Transverse colon (tissue), 4 donors: ENCODE measurements around the gene FRS3. TPM values are rescaled to one million over a fixed set of nuclear protein-coding genes. Genes with fewer than 3 reads are reported as not detected.

Experiments used
- DNase-seq: peaks from one replicate; pipeline ENCODE4 v3.0.0-alpha.2; 2019
- H3K27ac ChIP-seq, 4 donors: fragments of 200-600 bp; sonication (generic); 2 replicates each; pipeline ENCODE4 v1.5.1; 2016 to 2018; ENCODE audit warnings: inconsistent platforms in 4 of 4
- H3K27me3 ChIP-seq: fragments of 200-600 bp; sonication (generic); 2 replicates; pipeline ENCODE4 v1.5.1; 2017; ENCODE audit warnings: inconsistent platforms
- H3K36me3 ChIP-seq, 4 donors: fragments of 200-600 bp; sonication (generic); 2 replicates each; pipeline ENCODE4 v1.5.1; 2017 to 2019; ENCODE audit warnings: inconsistent platforms in 4 of 4
- H3K4me1 ChIP-seq, 4 donors: fragments of 200-600 bp; sonication (generic); 2 replicates each; pipeline ENCODE4 v1.5.1; 2017 to 2020; ENCODE audit warnings: inconsistent platforms in 4 of 4
- H3K4me3 ChIP-seq, 4 donors: fragments of 200-600 bp; sonication (generic); 1 replicate in 1 of 4; 2 replicates in 3 of 4; pipeline versions ENCODE4 v1.5.1 to v1.6.1; 2017 to 2019; ENCODE audit warnings: inconsistent platforms in 4 of 4
- H3K9me3 ChIP-seq, 2 donors: fragments of 200-600 bp; sonication (generic); 2 replicates each; pipeline ENCODE4 v1.5.1; 2017 to 2019; ENCODE audit warnings: inconsistent platforms in 2 of 2
- CTCF ChIP-seq, 5 experiments: fragments of 200-600 bp in 3 of 5; fragments of 450-650 bp in 2 of 5; sonication (generic) in 3 of 5; IDR thresholded peaks; 1 replicate in 2 of 5; 2 replicates in 3 of 5; pipeline ENCODE4 v1.5.1; 2016 to 2017; ENCODE audit warnings: antibody characterized with exemption in 5 of 5, inconsistent platforms in 3 of 5, mild to moderate bottlenecking in 2 of 5, moderate library complexity in 1 of 5
- EP300 ChIP-seq: sonication (generic); formaldehyde crosslinking; IDR thresholded peaks from one replicate; pipeline ENCODE4 v1.6.1; 2017; ENCODE audit warnings: antibody characterized with exemption, low read depth
- POLR2A ChIP-seq: fragments of 450-650 bp; IDR thresholded peaks from one replicate; pipeline ENCODE4 v1.6.1; 2016; ENCODE audit warnings: antibody characterized with exemption, mild to moderate bottlenecking, moderate library complexity
- POLR2AphosphoS5 ChIP-seq, 3 donors: sonication (generic); formaldehyde crosslinking; IDR thresholded peaks; one replicate each; pipeline ENCODE4 v1.6.1; 2016; ENCODE audit warnings: antibody characterized with exemption in 3 of 3
- WGBS, 2 donors: methylation state at CpG; one replicate each; pipeline ENCODE4 v1.1.5; 2018; ENCODE audit warnings: low coverage in 1 of 2; 5-methylcytosine and 5-hydroxymethylcytosine counted together
- in situ Hi-C, 4 donors: fragments of 200-750 bp; cut with MboI; loops; one replicate each; pipeline versions ENCODE4 v1.15.0 to v1.15.1; 2017; ENCODE audit warnings: low sequenced_read_pairs in 3 of 4, low pct_ligation_motif_present in 1 of 4, low pct_unique_long_range_greater_than_20kb in 1 of 4
- intact Hi-C: fragments of 100-400 bp; cut with DNase I; formaldehyde crosslinking; loops from one replicate; pipeline ENCODE4 v1.15.1; 2023; ENCODE audit warnings: low total_unique reads
- total RNA-seq, 4 donors: library from RNA; depleted of rRNA; stranded (reverse); fragments of >200 nt; gene quantifications; one replicate each; pipeline ENCODE4 v1.1.0, GENCODE V29; 2016

The FRS3 gene
- total RNA-seq, 4 donors from 2014 or later = 2.8 to 4.5 (median 3.2) TPM

- H3K36me3 ChIP-seq = no peaks in the 10 kb centered on the region
- peak overlapping the region; percentile 53 to 64 (median 56) for H3K27ac ChIP-seq
- in situ Hi-C loops = no loop called here
- H3K9me3 ChIP-seq = no peaks in the 10 kb centered on the region
- TF ChIP-seq EP300 (no peak), POLR2AphosphoS5 (IDR thresholded peaks at IDR 0.05) (no peak), POLR2A (no peak), CTCF (IDR thresholded peaks at IDR 0.05) (no peak)
- peaks cover 31 to 69% (median 50%) of the 10 kb centered on the region in 4 donors for H3K4me1 ChIP-seq
- no peak for DNase-seq
- 79% methylated on average over 3 of the region's 3 CpGs; no CpG with 5 or more reads in 1 of the 2 donors for WGBS, 2 donors
- no peaks in the 10 kb centered on the region for H3K27me3 ChIP-seq
- intact Hi-C loops = no loop called here
- H3K4me3 ChIP-seq = no peak overlapping the region
Measured at GRCh38 chr6:41727705-41728072, 52.0 kb downstream of the FRS3 start.

GRCh38 chr6:41726876-41727275, 52.8 kb downstream of the FRS3 start:
- TF ChIP-seq CTCF (IDR thresholded peaks at IDR 0.05) (no peak), EP300 (no peak)
- H3K27ac ChIP-seq = no peak overlapping the region
- peaks cover 29 to 63% (median 46%) of the 10 kb centered on the region in 4 donors for H3K4me1 ChIP-seq
- intact Hi-C loops = no loop called here
- no peaks in the 10 kb centered on the region for H3K9me3 ChIP-seq
- no peak overlapping the region for H3K4me3 ChIP-seq
- no peaks in the 10 kb centered on the region for H3K27me3 ChIP-seq
- no peak for DNase-seq
- in situ Hi-C loops = no loop called here
- no peaks in the 10 kb centered on the region for H3K36me3 ChIP-seq
- WGBS, 2 donors = 72 to 100% methylated on average over 1 to 7 of the region's 7 CpGs

- intact Hi-C loops = no loop called here
- H3K36me3 ChIP-seq = no peaks in the 10 kb centered on the region
- no peaks in the 10 kb centered on the region for H3K27me3 ChIP-seq
- no peaks in the 10 kb centered on the region for H3K9me3 ChIP-seq
- WGBS, 2 donors = 76% methylated on average over 13 of the region's 13 CpGs; no CpG with 5 or more reads in 1 of the 2 donors
- peaks cover 32 to 58% (median 46%) of the 10 kb centered on the region in 4 donors for H3K4me1 ChIP-seq
- DNase-seq = no peak
- no peak overlapping the region for H3K4me3 ChIP-seq
- TF ChIP-seq CTCF (IDR thresholded peaks at IDR 0.05) (no peak), EP300 (no peak), POLR2A (no peak), POLR2AphosphoS5 (IDR thresholded peaks at IDR 0.05) (no peak)
- in situ Hi-C loops = no loop called here
- peak overlapping the region in 3 of 4 donors; percentile 11 to 61 (median 58) for H3K27ac ChIP-seq
Measured at GRCh38 chr6:41724586-41725501, 54.9 kb downstream of the FRS3 start.

GRCh38 chr6:41724228-41724580, 55.5 kb downstream of the FRS3 start:
- H3K27me3 ChIP-seq = no peaks in the 10 kb centered on the region
- intact Hi-C loops (no loop called here), in situ Hi-C loops (no loop called here)
- peak overlapping the region in 3 of 4 donors; percentile 11 to 61 (median 58) for H3K27ac ChIP-seq
- no peaks in the 10 kb centered on the region for H3K9me3 ChIP-seq
- no peaks in the 10 kb centered on the region for H3K36me3 ChIP-seq
- no peak for TF ChIP-seq POLR2A
- TF ChIP-seq CTCF (IDR thresholded peaks at IDR 0.05) = no peak
- TF ChIP-seq EP300 = no peak
- TF ChIP-seq POLR2AphosphoS5 (IDR thresholded peaks at IDR 0.05) = no peak
- no peak overlapping the region for H3K4me3 ChIP-seq
- WGBS, 2 donors = 67 to 80% methylated on average over 3 to 7 of the region's 7 CpGs
- peak; percentile 14 for DNase-seq
- peaks cover 30 to 58% (median 43%) of the 10 kb centered on the region in 4 donors for H3K4me1 ChIP-seq
